ENCODE data around the gene KRT7.

The KRT7 gene

GRCh38 chr12:52197371-52198231 lies 35.4 kb upstream of the KRT7 start:
- Histone ChIP-seq H3K4me1 (peaks cover 69 to 100% (median 95%) of the 10 kb centered on the region in 10 experiments), H3K36me3 (no peaks in the 10 kb centered on the region), H3K4me2 (peak overlapping the region; percentile 67 to 99 (median 87)), H3K9me3 (replicated peaks in 1 of 11) (no peaks in the 10 kb centered on the region), H4K20me1 (no peaks in the 10 kb centered on the region), H3K27me3 (no peaks in the 10 kb centered on the region), H3K27ac (peak overlapping the region; percentile 56 to 97 (median 93); a peak in 21 of 22 replicates), H3K9ac (peak overlapping the region; percentile 31 to 83 (median 74); a peak in 21 of 22 replicates), H3K4me3 (peak overlapping the region in 5 of 10 experiments; percentile 9 to 42 (median 19); a peak in 7 of 20 replicates)
- peak in 4 of 11 experiments; percentile 17 to 64 (median 36); a peak in 5 of 22 replicates for TF ChIP-seq Cebpa-rat (IDR thresholded peaks at IDR 0.05)

- Histone ChIP-seq H3K36me3 (no peaks in the 10 kb centered on the region), H3K9me3 (replicated peaks in 1 of 11) (no peaks in the 10 kb centered on the region), H3K27me3 (no peaks in the 10 kb centered on the region), H3K4me3 (peak overlapping the region in 5 of 10 experiments; percentile 9 to 42 (median 19); a peak in 8 of 20 replicates), H3K27ac (peak overlapping the region; percentile 56 to 97 (median 93); a peak in 21 of 22 replicates), H3K4me2 (peak overlapping the region; percentile 67 to 99 (median 87)), H3K9ac (peak overlapping the region; percentile 31 to 83 (median 74); a peak in 21 of 22 replicates), H3K4me1 (peaks cover 69 to 100% (median 95%) of the 10 kb centered on the region in 10 experiments), H4K20me1 (no peaks in the 10 kb centered on the region)
- peak in 8 of 11 experiments; percentile 18 to 82 (median 77); a peak in 12 of 22 replicates for TF ChIP-seq Cebpa-rat (IDR thresholded peaks at IDR 0.05)
These were observed 34.4 kb upstream of the KRT7 start for GRCh38 chr12:52198454-52199215.

DNA sequence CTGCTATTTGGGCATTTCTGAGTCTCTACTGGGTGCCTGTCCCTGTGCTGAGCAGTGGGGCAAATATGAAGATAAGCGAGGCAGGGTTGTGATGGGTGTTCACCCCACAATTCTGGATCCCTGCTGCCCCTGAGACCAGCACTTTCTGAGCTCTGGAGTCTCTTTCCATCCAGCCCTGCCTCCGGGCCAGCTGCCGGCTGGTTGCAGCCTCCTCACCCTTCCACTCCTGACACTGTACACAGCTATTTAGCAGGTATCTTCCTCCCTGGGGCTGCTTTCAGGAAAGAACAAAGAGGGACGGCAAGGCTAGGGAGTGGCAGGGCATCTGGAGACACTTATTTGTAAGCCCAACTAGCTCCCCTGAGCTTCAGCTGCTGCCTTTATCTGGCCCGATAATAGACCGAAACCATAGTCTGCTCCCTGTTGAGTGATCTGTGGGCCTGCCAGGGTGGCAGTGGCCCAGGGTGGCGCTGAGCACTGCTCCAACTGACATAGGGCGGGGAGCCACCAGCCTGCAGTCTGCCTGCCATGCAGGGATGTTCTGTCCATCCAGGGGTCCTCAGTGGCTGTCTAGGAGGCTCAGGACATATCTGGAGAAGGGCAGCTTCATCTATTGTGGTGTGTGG lies 33.6 kb upstream of the KRT7 start:
- H3K27ac ChIP-seq = peak overlapping the region; percentile 56 to 97 (median 93); a peak in 20 of 22 replicates
- no peaks in the 10 kb centered on the region for H3K27me3 ChIP-seq

DNA sequence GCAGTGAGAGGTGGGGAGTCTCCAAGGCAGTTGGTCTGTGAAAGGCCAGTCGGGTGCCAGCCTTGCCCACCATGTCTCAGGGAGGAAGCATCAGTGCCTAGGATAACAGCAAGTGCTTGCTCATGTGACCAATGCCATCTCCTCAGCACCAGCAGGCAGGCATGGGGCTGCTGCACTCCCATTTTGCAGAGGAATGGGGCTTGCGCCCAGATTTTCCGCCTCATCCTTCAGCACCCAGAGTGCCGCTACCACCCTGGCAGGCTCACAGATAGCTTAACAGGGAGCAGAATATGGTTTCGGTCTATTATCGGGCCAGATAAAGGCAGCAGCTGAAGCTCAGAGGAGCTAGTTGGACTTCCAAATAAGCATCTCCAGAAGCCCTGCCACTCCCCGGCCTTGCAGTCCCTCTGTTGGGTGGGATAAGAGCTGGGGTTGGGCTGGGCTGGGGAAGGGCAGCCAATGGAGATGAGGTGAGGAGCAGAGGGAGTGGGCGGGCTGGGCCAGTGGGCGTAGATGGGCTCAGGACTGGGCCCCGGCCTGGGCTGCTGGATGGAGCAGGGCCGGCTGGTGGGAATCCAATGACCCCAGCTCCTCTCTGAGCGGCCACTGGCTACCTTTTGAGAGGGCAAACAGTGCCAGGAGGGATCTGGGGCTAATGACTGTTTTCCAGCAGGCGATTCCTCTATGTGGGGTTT lies 32.8 kb upstream of the KRT7 start:
- Histone ChIP-seq H3K4me3 (no peak overlapping the region), H3K36me3 (no peaks in the 10 kb centered on the region), H3K27me3 (no peaks in the 10 kb centered on the region), H3K4me1 (peaks cover 65 to 100% (median 91%) of the 10 kb centered on the region in 10 experiments), H3K4me2 (peak overlapping the region; percentile 74 to 99 (median 89)), H3K9ac (peak overlapping the region in 7 of 11 experiments; percentile 67 to 83 (median 78); a peak in 10 of 22 replicates), H4K20me1 (no peaks in the 10 kb centered on the region), H3K9me3 (replicated peaks in 1 of 11) (no peaks in the 10 kb centered on the region), H3K27ac (peak overlapping the region in 8 of 11 experiments; percentile 90 to 97 (median 94); a peak in 16 of 22 replicates)
- TF ChIP-seq Cebpa-rat (IDR thresholded peaks at IDR 0.05) = no peak

More for the DNA sequence above, 33.6 kb upstream of the KRT7 start:
- TF ChIP-seq Cebpa-rat (IDR thresholded peaks at IDR 0.05) = no peak
- no peaks in the 10 kb centered on the region for H3K36me3 ChIP-seq
- H3K9me3 ChIP-seq (replicated peaks in 1 of 11) = no peaks in the 10 kb centered on the region
- H3K4me2 ChIP-seq = peak overlapping the region; percentile 67 to 99 (median 87)
- H3K4me1 ChIP-seq = peaks cover 69 to 100% (median 95%) of the 10 kb centered on the region in 10 experiments
- H3K4me3 ChIP-seq = peak overlapping the region in 3 of 10 experiments; percentile 9 to 42 (median 19); a peak in 2 of 20 replicates
- no peaks in the 10 kb centered on the region for H4K20me1 ChIP-seq
- H3K9ac ChIP-seq = peak overlapping the region in 10 of 11 experiments; percentile 56 to 83 (median 76); a peak in 20 of 22 replicates

DNA sequence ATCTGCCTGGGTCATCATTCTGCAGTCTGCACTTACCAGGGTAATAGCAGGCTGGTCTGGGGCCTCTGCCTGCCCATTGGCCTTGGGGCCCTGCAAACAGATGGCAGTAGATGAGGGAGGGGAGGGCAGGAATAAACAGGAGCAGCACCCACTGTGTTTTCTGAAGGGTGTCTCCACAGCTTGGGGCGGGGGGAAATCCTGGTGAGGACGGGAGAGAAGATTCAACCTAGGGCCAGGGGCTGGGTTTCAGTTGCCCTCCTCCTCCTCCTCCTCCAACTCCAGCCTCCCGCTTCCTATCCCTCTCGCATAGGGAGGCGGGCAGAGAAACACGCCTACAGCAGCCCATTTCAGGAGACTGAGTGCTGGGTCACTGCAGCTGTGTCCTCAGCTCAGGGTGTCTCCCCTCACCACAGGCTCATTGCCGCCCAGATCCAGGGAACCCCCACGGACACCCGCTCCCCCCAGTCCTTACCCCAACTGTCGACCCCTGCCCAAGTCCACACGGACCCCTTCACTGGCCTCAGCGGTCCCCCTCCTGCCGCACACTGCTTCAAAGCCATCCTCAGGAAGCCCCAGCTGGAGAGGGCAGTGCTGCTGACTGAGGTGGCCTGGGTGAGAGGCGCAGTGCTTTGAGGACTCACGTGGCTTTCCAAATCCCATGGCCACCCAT lies 32.1 kb upstream of the KRT7 start:
- Histone ChIP-seq H3K4me2 (peak overlapping the region; percentile 74 to 99 (median 89)), H3K27ac (peak overlapping the region in 9 of 11 experiments; percentile 74 to 97 (median 94); a peak in 19 of 22 replicates), H4K20me1 (no peaks in the 10 kb centered on the region), H3K27me3 (no peaks in the 10 kb centered on the region), H3K36me3 (no peaks in the 10 kb centered on the region), H3K9ac (peak overlapping the region in 10 of 11 experiments; percentile 17 to 83 (median 68); a peak in 10 of 22 replicates), H3K4me3 (no peak overlapping the region), H3K4me1 (peaks cover 65 to 100% (median 88%) of the 10 kb centered on the region in 10 experiments), H3K9me3 (replicated peaks in 1 of 11) (no peaks in the 10 kb centered on the region)
- no peak for TF ChIP-seq Cebpa-rat (IDR thresholded peaks at IDR 0.05)

GRCh38 chr12:52201451-52201839 lies 31.6 kb upstream of the KRT7 start:
- Histone ChIP-seq H3K9ac (peak overlapping the region in 10 of 11 experiments; percentile 17 to 83 (median 74); a peak in 12 of 22 replicates), H3K4me2 (peak overlapping the region; percentile 74 to 99 (median 89)), H3K9me3 (replicated peaks in 1 of 11) (no peaks in the 10 kb centered on the region), H3K4me1 (peaks cover 65 to 100% (median 86%) of the 10 kb centered on the region in 10 experiments), H3K27ac (peak overlapping the region in 9 of 11 experiments; percentile 74 to 97 (median 94); a peak in 19 of 22 replicates), H3K27me3 (no peaks in the 10 kb centered on the region), H3K36me3 (no peaks in the 10 kb centered on the region), H4K20me1 (no peaks in the 10 kb centered on the region), H3K4me3 (peak overlapping the region in 1 of 10 experiments; percentile 36; a peak in 1 of 20 replicates)
- no peak for TF ChIP-seq Cebpa-rat (IDR thresholded peaks at IDR 0.05)

DNA sequence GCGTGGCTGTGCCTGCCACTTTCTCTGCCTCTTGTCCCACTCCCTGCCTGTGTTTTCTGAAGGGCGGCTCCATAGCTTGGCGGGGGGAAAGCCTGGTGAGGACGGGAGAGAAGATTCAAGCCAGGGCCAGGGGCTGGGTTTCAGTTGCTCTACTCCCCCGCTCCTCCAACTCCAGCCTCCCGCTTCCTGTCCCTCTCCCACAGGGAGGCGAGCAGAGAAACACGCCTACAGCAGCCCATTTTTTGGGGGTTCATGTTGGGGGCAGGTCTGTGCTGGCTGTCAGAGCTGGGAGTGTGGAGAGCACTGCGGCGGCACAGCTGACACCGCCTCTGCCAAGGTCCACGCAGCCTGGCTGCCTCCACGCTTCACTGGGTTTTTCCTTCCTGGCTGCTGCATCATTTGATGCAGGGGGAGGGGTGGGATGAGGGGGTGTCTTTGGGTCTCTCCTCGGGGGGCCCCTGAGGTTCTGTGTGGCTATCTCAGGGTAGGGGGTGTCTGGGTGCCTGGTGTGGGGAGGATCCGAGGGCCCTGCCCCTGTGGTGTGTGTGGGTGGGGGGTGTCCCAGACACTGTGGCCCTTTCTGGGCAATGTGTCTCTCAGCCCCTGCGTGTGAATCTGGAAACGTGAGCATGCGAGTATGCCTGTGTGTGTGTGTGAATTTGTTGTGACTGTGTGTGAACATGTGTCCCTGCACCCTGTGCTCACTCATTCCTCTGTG lies 30.5 kb upstream of the KRT7 start:
- H3K36me3 ChIP-seq = no peaks in the 10 kb centered on the region
- TF ChIP-seq Cebpa-rat (IDR thresholded peaks at IDR 0.05) = no peak

More for the DNA sequence above, 30.5 kb upstream of the KRT7 start:
- H4K20me1 ChIP-seq = no peaks in the 10 kb centered on the region
- H3K9me3 ChIP-seq (replicated peaks in 1 of 11) = no peaks in the 10 kb centered on the region
- H3K4me2 ChIP-seq = peak overlapping the region; percentile 74 to 99 (median 89)
- no peaks in the 10 kb centered on the region for H3K27me3 ChIP-seq
- peak overlapping the region in 10 of 11 experiments; percentile 61 to 83 (median 74); a peak in 20 of 22 replicates for H3K9ac ChIP-seq
- H3K27ac ChIP-seq = peak overlapping the region; percentile 31 to 97 (median 93)
- H3K4me1 ChIP-seq = peaks cover 67 to 95% (median 81%) of the 10 kb centered on the region in 10 experiments
- H3K4me3 ChIP-seq = peak overlapping the region in 6 of 10 experiments; percentile 25 to 47 (median 38); a peak in 8 of 20 replicates
